Pancreas (tissue), 10 donors: ENCODE measurements around the gene PLEKHG5. TPM values are rescaled to one million over a fixed set of nuclear protein-coding genes. Genes with fewer than 3 reads are reported as not detected.

Source experiments
- ATAC-seq, 4 donors: fragments of 200-7000 bp; cut with Tn5 transposase; one replicate each; pipeline versions ENCODE4 v1.8.0 to v1.9.1; 2020; ENCODE audit warnings: mild to moderate bottlenecking in 4 of 4, moderate library complexity in 4 of 4
- DNase-seq, 6 donors: peaks; one replicate each; pipeline ENCODE4 v3.0.0-alpha.2; 2020
- FAIRE-seq: peaks from 2 replicates; lab custom pipeline; 2012; peaks lifted over from hg19 to GRCh38; lab: Jason Lieb, UNC
- H3K27ac ChIP-seq, 4 donors: fragments of 200-600 bp; sonication (generic); 1 replicate in 3 of 4; 2 replicates in 1 of 4; pipeline versions ENCODE4 v1.5.0 to v1.8.0; 2020
- H3K27me3 ChIP-seq, 4 donors: fragments of 200-600 bp; one replicate each; pipeline ENCODE4 v1.8.0; 2021
- H3K36me3 ChIP-seq, 3 donors: fragments of 200-600 bp; sonication (generic) in 1 of 3; one replicate each; pipeline versions ENCODE4 v1.5.0 to v1.8.0; 2020 to 2021
- H3K4me1 ChIP-seq, 3 donors: fragments of 200-600 bp; one replicate each; pipeline ENCODE4 v1.8.0; 2021
- H3K4me3 ChIP-seq, 4 donors: fragments of 200-600 bp; sonication (generic) in 2 of 4; one replicate each; pipeline versions ENCODE4 v1.5.0 to v1.8.0; 2020 to 2021
- H3K9me3 ChIP-seq, 4 donors: fragments of 200-600 bp; one replicate each; pipeline ENCODE4 v1.8.0; 2021
- WGBS, 2 donors: extraction: QIAGEN DNeasy Blood & Tissue Kit; methylation state at CpG; one replicate each; pipeline ENCODE4 v1.1.7; 2013; 5-methylcytosine and 5-hydroxymethylcytosine counted together
- intact Hi-C, 3 donors: fragments of 100-400 bp; cut with DNase I; formaldehyde crosslinking; loops; one replicate each; pipeline versions ENCODE4 v1.11.1 to v1.14.2; 2022
- polyA plus RNA-seq, 2 donors: library from polyadenylated mRNA; stranded (reverse); fragments of 200-250 nt; gene quantifications; one replicate each; pipeline ENCODE4 v1.2.3, GENCODE V29; 2013
- total RNA-seq, 6 donors: library from RNA; stranded (reverse); fragmentation: NEBNext Ultra II Directional in 4 of 6; extraction: Animal tissue kit (Norgen Biotek cat#: 25700) in 4 of 6; gene quantifications; one replicate each; pipeline versions ENCODE4 v1.2.1 to v1.2.4, GENCODE V29; 2021 to 2023
- TF ChIP-seq, protein P1 (sequence below), 4 donors: fragments of 200-600 bp; sonication (generic) in 3 of 4; IDR thresholded peaks; one replicate each; pipeline versions ENCODE4 v1.5.0 to v1.8.0; 2021; ENCODE audit warnings: antibody characterized with exemption in 4 of 4
- donor health status: healthy with polysubstance abuse.
- donor health status: DM: no; HTN: no; CAD: no; lungs with moderate emphysema.
- donor health status: DM: no; HTN: no; CAD: no.
- donor health status: control.
- donor health status: control.
- donor health status: Bipolar disorder and iron deficiency.
- donor health status: DM: yes; HTN: yes; CAD: no.
- donor health status: DM: no; HTN: no; CAD: no.
- donor health status: DM: no; HTN: no; CAD: no.
- donor health status: DM: yes; HTN: yes; CAD: no.

The PLEKHG5 gene
- total and polyA plus RNA-seq, 8 donors: 1.5 to 7.3 (median 2.8) TPM

DNA sequence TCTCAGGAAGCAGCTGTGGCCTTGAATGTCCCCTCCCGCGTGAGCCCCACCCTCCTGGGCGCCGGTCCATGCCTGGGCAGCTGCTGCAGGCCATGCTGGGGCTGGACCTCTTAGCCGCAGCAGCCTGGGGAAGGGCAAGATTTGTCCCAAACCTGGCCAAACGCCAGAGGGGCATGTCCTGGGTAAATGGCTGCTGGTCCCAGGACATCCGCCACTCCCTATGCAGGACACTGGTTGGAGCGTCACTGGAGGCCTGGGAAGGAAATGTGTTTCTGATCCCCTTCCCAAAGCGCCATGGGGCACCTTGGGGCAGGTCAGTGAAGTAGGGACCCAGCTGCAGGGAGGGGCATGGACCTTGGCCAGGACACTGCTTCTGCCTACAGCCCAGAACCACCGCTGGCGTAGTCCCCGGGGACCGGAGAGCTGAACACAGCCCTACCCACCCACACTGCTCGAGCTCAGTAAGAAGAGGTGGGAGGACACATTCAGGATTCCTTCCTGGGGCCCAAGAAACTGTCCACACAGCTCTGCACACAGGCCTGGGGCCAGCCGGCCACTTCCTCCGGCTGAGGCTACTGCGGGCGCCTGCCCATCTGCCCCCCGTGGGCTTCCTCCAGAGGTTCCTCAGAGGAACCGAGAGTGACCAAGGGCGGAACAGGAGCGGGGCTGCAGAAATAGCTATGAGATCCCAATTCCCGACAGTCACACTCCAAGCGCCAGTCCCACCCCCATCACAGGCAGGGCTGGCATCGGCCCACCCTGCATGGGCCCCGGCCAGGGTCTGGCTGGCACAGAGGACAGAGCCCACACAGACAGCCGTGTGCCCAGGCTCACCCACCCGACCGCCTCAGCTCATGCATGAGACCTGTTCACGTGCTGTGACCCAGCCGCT, 10.8 kb upstream of the PLEKHG5 start:
- Histone ChIP-seq H3K9me3 (no peaks in the 10 kb centered on the region), H3K27ac (no peak overlapping the region), H3K4me1 (no peaks in the 10 kb centered on the region), H3K4me3 (no peak overlapping the region), H3K36me3 (no peaks in the 10 kb centered on the region), H3K27me3 (no peaks in the 10 kb centered on the region)
- FAIRE-seq (no peak), DNase-seq (peak in 1 of 6 donors; percentile 53), ATAC-seq (peak in 2 of 4 donors; percentile 18 to 40)
- WGBS, 2 donors: 64 to 70% methylated on average over 31 of the region's 31 CpGs
- intact Hi-C loops: no loop called here
- TF ChIP-seq, protein P1, sequence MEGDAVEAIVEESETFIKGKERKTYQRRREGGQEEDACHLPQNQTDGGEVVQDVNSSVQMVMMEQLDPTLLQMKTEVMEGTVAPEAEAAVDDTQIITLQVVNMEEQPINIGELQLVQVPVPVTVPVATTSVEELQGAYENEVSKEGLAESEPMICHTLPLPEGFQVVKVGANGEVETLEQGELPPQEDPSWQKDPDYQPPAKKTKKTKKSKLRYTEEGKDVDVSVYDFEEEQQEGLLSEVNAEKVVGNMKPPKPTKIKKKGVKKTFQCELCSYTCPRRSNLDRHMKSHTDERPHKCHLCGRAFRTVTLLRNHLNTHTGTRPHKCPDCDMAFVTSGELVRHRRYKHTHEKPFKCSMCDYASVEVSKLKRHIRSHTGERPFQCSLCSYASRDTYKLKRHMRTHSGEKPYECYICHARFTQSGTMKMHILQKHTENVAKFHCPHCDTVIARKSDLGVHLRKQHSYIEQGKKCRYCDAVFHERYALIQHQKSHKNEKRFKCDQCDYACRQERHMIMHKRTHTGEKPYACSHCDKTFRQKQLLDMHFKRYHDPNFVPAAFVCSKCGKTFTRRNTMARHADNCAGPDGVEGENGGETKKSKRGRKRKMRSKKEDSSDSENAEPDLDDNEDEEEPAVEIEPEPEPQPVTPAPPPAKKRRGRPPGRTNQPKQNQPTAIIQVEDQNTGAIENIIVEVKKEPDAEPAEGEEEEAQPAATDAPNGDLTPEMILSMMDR (IDR thresholded peaks at IDR 0.05): no peak

DNA sequence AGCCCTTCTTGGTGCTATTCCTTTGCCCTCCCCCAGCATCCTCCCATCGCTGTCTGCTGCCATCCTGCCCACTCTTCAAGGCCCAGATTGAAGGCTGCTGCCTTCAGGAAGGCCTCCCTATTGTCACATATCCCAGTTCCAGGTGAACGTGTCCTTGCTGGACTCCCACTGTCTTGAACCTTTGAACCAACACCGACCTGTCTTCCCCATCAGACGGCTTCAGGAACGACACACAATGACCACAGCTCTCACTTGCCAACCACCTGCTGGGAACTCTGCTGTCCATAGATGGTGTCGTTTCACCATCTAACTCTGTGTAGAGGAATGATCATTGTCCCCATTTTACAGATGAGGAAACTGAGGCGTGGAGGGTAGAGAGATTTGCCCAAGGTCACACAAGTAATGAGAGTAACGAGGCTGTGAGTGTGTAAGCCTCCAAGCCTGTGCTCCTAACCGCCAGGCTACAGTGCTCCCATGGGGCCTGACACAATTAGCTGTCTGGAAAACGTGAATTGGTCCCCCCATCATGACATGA, 9.9 kb upstream of the PLEKHG5 start:
- DNase-seq (no peak), FAIRE-seq (no peak), ATAC-seq (no peak)
- intact Hi-C loops: no loop called here
- WGBS, 2 donors: 70 to 78% methylated on average over 10 of the region's 10 CpGs
- H3K9me3 ChIP-seq: no peaks in the 10 kb centered on the region
- TF ChIP-seq, protein P1 (IDR thresholded peaks at IDR 0.05): no peak
- H3K36me3 ChIP-seq: no peaks in the 10 kb centered on the region
- H3K27ac ChIP-seq: no peak overlapping the region
- H3K4me3 ChIP-seq: no peak overlapping the region
- H3K4me1 ChIP-seq: no peaks in the 10 kb centered on the region
- H3K27me3 ChIP-seq: no peaks in the 10 kb centered on the region

DNA sequence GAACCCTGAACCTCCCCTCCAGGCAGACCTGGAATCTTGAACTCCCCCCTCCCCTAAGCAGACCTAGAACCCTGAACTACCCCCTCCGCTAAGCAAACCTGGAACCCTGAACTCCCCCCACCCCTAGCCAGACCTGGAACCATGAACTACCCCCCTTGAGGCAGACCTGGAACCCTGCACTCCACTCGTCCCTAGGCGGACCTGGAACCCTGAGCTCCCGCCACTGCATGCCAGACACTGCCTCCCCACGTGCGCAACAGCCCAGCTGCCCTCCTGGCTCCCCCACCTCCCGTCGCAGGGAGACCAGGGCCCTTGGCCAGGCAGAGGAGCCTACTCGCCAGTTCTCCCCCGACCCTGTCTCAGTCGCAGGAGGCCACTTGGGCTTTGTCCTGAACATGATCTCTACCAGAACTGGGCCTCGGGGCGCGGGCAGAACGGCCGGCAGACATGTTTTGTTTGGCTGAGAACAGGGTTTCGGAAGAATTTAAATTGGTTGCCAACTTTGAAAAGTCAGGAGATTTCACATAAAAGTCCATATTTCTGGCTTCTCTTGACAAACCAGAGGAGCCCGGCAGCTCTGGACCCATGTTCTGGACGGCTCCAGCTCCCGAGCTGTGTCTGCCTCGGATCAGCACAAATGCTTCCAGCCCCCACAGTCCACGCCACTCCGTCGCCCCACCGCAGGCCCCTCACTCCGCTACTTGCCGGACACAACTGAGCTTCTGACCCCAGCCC, 9.2 kb upstream of the PLEKHG5 start:
- H3K27ac ChIP-seq: no peak overlapping the region
- no peaks in the 10 kb centered on the region for H3K9me3 ChIP-seq
- H3K4me1 ChIP-seq: no peaks in the 10 kb centered on the region
- TF ChIP-seq, protein P1 (IDR thresholded peaks at IDR 0.05): no peak
- no peak for ATAC-seq
- 75 to 86% methylated on average over 27 of the region's 27 CpGs for WGBS, 2 donors
- no peaks in the 10 kb centered on the region for H3K36me3 ChIP-seq
- H3K27me3 ChIP-seq: no peaks in the 10 kb centered on the region
- FAIRE-seq: no peak
- peak in 1 of 6 donors; percentile 56 for DNase-seq
- no peak overlapping the region for H3K4me3 ChIP-seq
- intact Hi-C loops: no loop called here

DNA sequence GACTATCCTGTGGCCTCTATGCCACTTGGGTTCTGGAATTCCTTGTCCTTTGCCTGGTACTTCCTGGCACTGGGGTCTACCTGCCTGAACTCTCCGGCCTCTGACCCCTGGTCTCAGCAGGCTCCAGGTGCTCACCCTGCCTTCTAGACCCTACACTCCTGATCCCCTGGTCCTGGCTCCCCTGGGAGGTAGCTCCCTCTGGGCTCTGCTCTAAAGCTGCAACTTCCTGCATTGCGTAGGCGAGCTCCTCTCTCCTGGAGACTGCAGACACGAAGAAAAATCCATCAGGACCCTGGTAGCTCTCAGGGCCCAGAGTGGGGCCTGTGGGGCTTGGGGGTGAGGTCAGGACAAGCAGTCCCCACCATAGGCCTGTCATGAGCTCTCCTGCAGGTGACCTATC, 7.8 kb upstream of the PLEKHG5 start:
- FAIRE-seq: no peak
- intact Hi-C loops: no loop called here
- TF ChIP-seq, protein P1 (IDR thresholded peaks at IDR 0.05): no peak
- Histone ChIP-seq H3K4me3 (no peak overlapping the region), H3K9me3 (no peaks in the 10 kb centered on the region), H3K36me3 (no peaks in the 10 kb centered on the region), H3K27ac (no peak overlapping the region), H3K27me3 (no peaks in the 10 kb centered on the region), H3K4me1 (no peaks in the 10 kb centered on the region)
- ATAC-seq: no peak
- 89 to 91% methylated on average over 4 of the region's 4 CpGs for WGBS, 2 donors
- peak in 2 of 6 donors; percentile 44 to 49 for DNase-seq
